Measurements from ENCODE around the gene LRRC4C.

DNA sequence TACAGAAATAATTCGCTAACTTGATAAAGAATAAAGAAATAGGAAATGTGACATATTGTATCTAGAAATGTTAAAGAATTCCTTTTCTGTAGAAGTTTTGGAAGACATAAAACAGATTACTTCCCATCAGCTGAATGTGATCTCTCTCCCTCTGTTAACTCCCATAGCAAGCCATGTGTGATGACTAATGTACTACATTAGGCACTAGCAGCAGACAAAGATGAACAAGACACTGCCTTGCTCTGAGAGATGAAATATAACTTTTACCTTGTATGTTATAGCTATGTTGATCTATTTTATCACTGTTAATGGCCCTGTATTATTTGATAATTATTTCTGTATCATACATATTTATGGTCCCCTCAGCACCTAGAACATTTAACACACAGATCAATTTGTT lies 817.2 kb downstream of the LRRC4C start:
- TF ChIP-seq, protein P1, sequence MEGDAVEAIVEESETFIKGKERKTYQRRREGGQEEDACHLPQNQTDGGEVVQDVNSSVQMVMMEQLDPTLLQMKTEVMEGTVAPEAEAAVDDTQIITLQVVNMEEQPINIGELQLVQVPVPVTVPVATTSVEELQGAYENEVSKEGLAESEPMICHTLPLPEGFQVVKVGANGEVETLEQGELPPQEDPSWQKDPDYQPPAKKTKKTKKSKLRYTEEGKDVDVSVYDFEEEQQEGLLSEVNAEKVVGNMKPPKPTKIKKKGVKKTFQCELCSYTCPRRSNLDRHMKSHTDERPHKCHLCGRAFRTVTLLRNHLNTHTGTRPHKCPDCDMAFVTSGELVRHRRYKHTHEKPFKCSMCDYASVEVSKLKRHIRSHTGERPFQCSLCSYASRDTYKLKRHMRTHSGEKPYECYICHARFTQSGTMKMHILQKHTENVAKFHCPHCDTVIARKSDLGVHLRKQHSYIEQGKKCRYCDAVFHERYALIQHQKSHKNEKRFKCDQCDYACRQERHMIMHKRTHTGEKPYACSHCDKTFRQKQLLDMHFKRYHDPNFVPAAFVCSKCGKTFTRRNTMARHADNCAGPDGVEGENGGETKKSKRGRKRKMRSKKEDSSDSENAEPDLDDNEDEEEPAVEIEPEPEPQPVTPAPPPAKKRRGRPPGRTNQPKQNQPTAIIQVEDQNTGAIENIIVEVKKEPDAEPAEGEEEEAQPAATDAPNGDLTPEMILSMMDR (IDR thresholded peaks at IDR 0.05), result no peak
- no peak for TF ChIP-seq FOXJ3 (CRISPR knock-in tag; IDR thresholded peaks at IDR 0.05)
- TF ChIP-seq, protein P2, sequence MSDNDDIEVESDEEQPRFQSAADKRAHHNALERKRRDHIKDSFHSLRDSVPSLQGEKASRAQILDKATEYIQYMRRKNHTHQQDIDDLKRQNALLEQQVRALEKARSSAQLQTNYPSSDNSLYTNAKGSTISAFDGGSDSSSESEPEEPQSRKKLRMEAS (IDR thresholded peaks at IDR 0.05; ENCODE audit: low read depth), result no peak
- no peak for TF ChIP-seq CHD2 (IDR thresholded peaks at IDR 0.05; ENCODE audit: low read length, partially characterized antibody)
- TF ChIP-seq, protein P3, sequence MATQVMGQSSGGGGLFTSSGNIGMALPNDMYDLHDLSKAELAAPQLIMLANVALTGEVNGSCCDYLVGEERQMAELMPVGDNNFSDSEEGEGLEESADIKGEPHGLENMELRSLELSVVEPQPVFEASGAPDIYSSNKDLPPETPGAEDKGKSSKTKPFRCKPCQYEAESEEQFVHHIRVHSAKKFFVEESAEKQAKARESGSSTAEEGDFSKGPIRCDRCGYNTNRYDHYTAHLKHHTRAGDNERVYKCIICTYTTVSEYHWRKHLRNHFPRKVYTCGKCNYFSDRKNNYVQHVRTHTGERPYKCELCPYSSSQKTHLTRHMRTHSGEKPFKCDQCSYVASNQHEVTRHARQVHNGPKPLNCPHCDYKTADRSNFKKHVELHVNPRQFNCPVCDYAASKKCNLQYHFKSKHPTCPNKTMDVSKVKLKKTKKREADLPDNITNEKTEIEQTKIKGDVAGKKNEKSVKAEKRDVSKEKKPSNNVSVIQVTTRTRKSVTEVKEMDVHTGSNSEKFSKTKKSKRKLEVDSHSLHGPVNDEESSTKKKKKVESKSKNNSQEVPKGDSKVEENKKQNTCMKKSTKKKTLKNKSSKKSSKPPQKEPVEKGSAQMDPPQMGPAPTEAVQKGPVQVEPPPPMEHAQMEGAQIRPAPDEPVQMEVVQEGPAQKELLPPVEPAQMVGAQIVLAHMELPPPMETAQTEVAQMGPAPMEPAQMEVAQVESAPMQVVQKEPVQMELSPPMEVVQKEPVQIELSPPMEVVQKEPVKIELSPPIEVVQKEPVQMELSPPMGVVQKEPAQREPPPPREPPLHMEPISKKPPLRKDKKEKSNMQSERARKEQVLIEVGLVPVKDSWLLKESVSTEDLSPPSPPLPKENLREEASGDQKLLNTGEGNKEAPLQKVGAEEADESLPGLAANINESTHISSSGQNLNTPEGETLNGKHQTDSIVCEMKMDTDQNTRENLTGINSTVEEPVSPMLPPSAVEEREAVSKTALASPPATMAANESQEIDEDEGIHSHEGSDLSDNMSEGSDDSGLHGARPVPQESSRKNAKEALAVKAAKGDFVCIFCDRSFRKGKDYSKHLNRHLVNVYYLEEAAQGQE (IDR thresholded peaks at IDR 0.05; ENCODE audit: low read depth, low read length), result no peak

All from SK-N-SH (cell line).